HepG2 (cell line): ENCODE measurements around the gene CRAMP1. TPM values are rescaled to one million over a fixed set of nuclear protein-coding genes. Genes with fewer than 3 reads are reported as not detected.

Experiments used
- ATF2 ChIP-seq: sonication (generic); formaldehyde crosslinking; IDR thresholded peaks from 2 replicates; pipeline ENCODE4 v1.4.0; 2020; ENCODE audit warnings: missing genetic modification reagents
- BRF2 ChIP-seq: sonication (generic); formaldehyde crosslinking; IDR thresholded peaks from 2 replicates; pipeline ENCODE4 v1.8.1; 2022; ENCODE audit warnings: mild to moderate bottlenecking, missing genetic modification reagents
- CREM ChIP-seq, 2 experiments: sonication (generic) in 1 of 2; formaldehyde crosslinking in 1 of 2; IDR thresholded peaks; 2 replicates each; pipeline versions ENCODE4 v1.4.0 to v1.6.1; 2016 to 2020; ENCODE audit warnings: antibody characterized with exemption in 1 of 2, mild to moderate bottlenecking in 1 of 2, missing genetic modification reagents in 1 of 2
- DMAP1 ChIP-seq: IDR thresholded peaks from 2 replicates; pipeline ENCODE4 v1.6.1; 2016
- ELF3 ChIP-seq: IDR thresholded peaks from 2 replicates; pipeline ENCODE4 v1.6.1; 2016; ENCODE audit warnings: missing genetic modification reagents, missing compliant biosample characterization
- ERF ChIP-seq: IDR thresholded peaks from 2 replicates; pipeline ENCODE4 v1.6.1; 2018; ENCODE audit warnings: missing biosample characterization, missing genetic modification reagents
- FOXA1 ChIP-seq, 2 experiments: fragments of 450-650 bp in 1 of 2; sonication (generic) in 1 of 2; formaldehyde crosslinking in 1 of 2; IDR thresholded peaks; 2 replicates each; pipeline versions ENCODE4 v1.4.0 to v1.6.1; 2016 to 2020; ENCODE audit warnings: missing genetic modification reagents in 1 of 2
- GABPA ChIP-seq, 2 experiments: IDR thresholded peaks; 2 replicates each; pipeline ENCODE4 v1.6.1; 2011 to 2016; ENCODE audit warnings: low read depth in 2 of 2, low read length in 1 of 2, missing biosample characterization in 1 of 2, missing genetic modification characterization in 1 of 2
- IRF2 ChIP-seq: IDR thresholded peaks from 2 replicates; pipeline ENCODE4 v1.6.1; 2018; ENCODE audit warnings: missing genetic modification reagents, missing compliant biosample characterization
- KDM6A ChIP-seq: IDR thresholded peaks from 2 replicates; pipeline ENCODE4 v1.6.1; 2016; ENCODE audit warnings: low read depth
- KLF16 ChIP-seq, 2 experiments: sonication (generic) in 1 of 2; formaldehyde crosslinking in 1 of 2; IDR thresholded peaks; 2 replicates each; pipeline versions ENCODE4 v1.6.1 to v1.8.0; 2016 to 2023; ENCODE audit warnings: missing genetic modification reagents in 2 of 2, missing compliant biosample characterization in 1 of 2
- NCOA2 ChIP-seq: sonication (generic); formaldehyde crosslinking; IDR thresholded peaks from 2 replicates; pipeline ENCODE4 v1.8.0; 2022; ENCODE audit warnings: inconsistent platforms
- NR2F6 ChIP-seq, 2 experiments: IDR thresholded peaks; 2 replicates each; pipeline ENCODE4 v1.6.1; 2016; ENCODE audit warnings: antibody characterized with exemption in 1 of 2, mild to moderate bottlenecking in 1 of 2
- RAD51 ChIP-seq: fragments of 450-650 bp; IDR thresholded peaks from 2 replicates; pipeline ENCODE4 v1.6.1; 2016; ENCODE audit warnings: borderline replicate concordance
- RXRA ChIP-seq: sonication (generic); formaldehyde crosslinking; IDR thresholded peaks from 2 replicates; pipeline ENCODE4 v1.5.1; 2020; ENCODE audit warnings: missing genetic modification reagents
- RXRB ChIP-seq: IDR thresholded peaks from 2 replicates; pipeline ENCODE4 v1.6.1; 2016; ENCODE audit warnings: borderline replicate concordance, missing genetic modification reagents, missing compliant biosample characterization
- SNRNP70 ChIP-seq: fragments of 200-400 bp; formaldehyde crosslinking; IDR thresholded peaks from 2 replicates; pipeline ENCODE4 v1.6.1; 2017; ENCODE audit warnings: mild to moderate bottlenecking, low read depth, low read length, moderate library complexity
- TERF1 ChIP-seq: sonication (generic); formaldehyde crosslinking; IDR thresholded peaks from 2 replicates; pipeline ENCODE4 v1.8.0; 2022; ENCODE audit warnings: mild to moderate bottlenecking, missing genetic modification reagents, moderate library complexity
- ZBTB21 ChIP-seq: sonication (generic); formaldehyde crosslinking; IDR thresholded peaks from 2 replicates; pipeline ENCODE4 v1.4.0; 2020; ENCODE audit warnings: missing genetic modification reagents
- ZBTB38 ChIP-seq: sonication (generic); formaldehyde crosslinking; IDR thresholded peaks from 2 replicates; pipeline ENCODE4 v1.5.1; 2020; ENCODE audit warnings: mild to moderate bottlenecking, missing genetic modification reagents
- ZNF138 ChIP-seq: sonication (generic); formaldehyde crosslinking; IDR thresholded peaks from 2 replicates; pipeline ENCODE4 v1.5.0; 2020; ENCODE audit warnings: mild to moderate bottlenecking, low read depth, missing genetic modification reagents
- ZNF724P ChIP-seq: sonication (generic); formaldehyde crosslinking; IDR thresholded peaks from 2 replicates; pipeline ENCODE4 v1.8.0; 2022; ENCODE audit warnings: missing genetic modification reagents, borderline replicate concordance
- polyA plus RNA-seq, 8 experiments: library from polyadenylated mRNA; depleted of rRNA in 3 of 8; stranded (reverse) in 7 of 8; unstranded in 1 of 8; fragments of >200 nt; fragmentation: Illumina TruSeq in 4 of 8; extraction: Trizol in 4 of 8; gene quantifications; 2 replicates each; pipeline versions ENCODE4 v1.2.1 to v1.2.3, GENCODE V29; 2011 to 2016; ENCODE audit warnings: low read depth in 4 of 8, missing spikeins in 1 of 8, mixed read lengths in 1 of 8; ENCODE audit not compliant: insufficient read depth in 1 of 8
- total RNA-seq, 5 experiments: library from RNA; depleted of rRNA; stranded (reverse); fragments of >200 nt; fragmentation: Illumina TruSeq; extraction: Trizol; gene quantifications; 2 replicates each; pipeline ENCODE4 v1.2.3, GENCODE V29; 2016; ENCODE audit warnings: low read depth in 1 of 5
- TF ChIP-seq, protein P1 (sequence below): IDR thresholded peaks from 2 replicates; pipeline ENCODE4 v1.6.1; 2018; ENCODE audit warnings: missing genetic modification reagents, mild to moderate bottlenecking, missing compliant biosample characterization
- TF ChIP-seq, protein P2 (sequence below): sonication (generic); IDR thresholded peaks from 2 replicates; pipeline ENCODE4 v1.6.1; 2016; ENCODE audit warnings: low read depth, borderline replicate concordance

Gene CRAMP1
- total and polyA plus RNA-seq, 2 of the 13 experiments (the other 11 are each of a cell fraction or from before 2014, with no cell fraction given) = 6.8 to 9.7 TPM

DNA sequence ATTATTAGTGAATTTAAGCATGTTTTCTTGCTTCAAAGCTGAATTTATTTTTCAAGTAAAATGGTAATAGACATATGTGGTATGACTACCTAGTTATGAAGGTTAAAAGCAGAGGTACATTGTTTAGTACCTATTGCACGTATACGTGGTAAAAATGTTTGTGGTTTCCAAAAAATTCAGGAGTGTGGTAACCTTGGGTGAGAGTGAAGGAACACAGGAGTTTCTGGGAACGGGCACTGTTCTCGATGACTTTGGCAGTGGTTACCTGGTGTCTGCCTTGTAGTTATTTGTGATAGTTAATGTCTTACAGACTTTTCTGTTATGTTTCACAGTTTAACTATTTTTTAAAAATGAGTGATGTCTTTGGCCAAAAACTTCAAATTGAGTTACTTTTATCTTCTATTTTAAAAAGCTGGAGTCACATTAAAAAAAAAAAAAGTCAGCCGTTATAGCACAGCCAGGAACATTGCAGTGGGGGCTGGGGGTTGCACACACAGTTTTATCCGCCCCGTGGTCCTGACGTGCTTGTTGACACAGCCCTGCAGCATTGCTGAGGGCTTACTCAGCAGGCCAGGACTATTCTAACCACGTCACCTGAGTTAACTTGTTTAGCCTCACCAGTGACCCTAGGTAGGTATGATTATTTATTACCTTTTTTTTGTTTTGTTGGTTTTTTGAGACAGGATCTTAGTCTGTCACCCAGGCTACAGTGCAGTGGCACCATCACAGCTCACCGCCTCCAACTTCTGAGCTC lies 76.8 kb downstream of the CRAMP1 start (continued):
- TF ChIP-seq KLF16 (CRISPR knock-in tag; IDR thresholded peaks at IDR 0.05) (peak in 1 of 2 experiments; percentile 30; a peak in 1 of 4 replicates), SNRNP70 (no peak), ZBTB21 (peak; percentile 49), NCOA2 (CRISPR knock-in tag) (peak; percentile 33; the same call in 1 of the 2 replicates), ERF (CRISPR knock-in tag) (0 out of 2 replicates have a peak, but pooled peaks have one; percentile 22), RXRB (peak; percentile 62; the same call in 1 of the 2 replicates), IRF2 (peak; percentile 54; the same call in 1 of the 2 replicates), ZNF724P (no peak), KDM6A (CRISPR knock-in tag) (no peak), ATF2 (CRISPR knock-in tag) (no peak), RAD51 (no peak), CREM (IDR thresholded peaks at IDR 0.05) (peak; percentile 65; the same call in 1 of the 2 replicates), CREM (CRISPR knock-in tag; IDR thresholded peaks at IDR 0.05) (no peak), TERF1 (CRISPR knock-in tag) (no peak), NR2F6 (IDR thresholded peaks at IDR 0.05) (0 out of 2 replicates have a peak, but pooled peaks have one; percentile 25), NR2F6 (CRISPR knock-in tag; IDR thresholded peaks at IDR 0.05) (no peak), ZNF138 (no peak), FOXA1 (IDR thresholded peaks at IDR 0.05) (peak; percentile 48; the same call in 1 of the 2 replicates), FOXA1 (CRISPR knock-in tag; IDR thresholded peaks at IDR 0.05) (peak; percentile 97), GABPA (IDR thresholded peaks at IDR 0.05; ENCODE audit: low read depth, low read length) (no peak), GABPA (CRISPR knock-in tag; IDR thresholded peaks at IDR 0.05; ENCODE audit: low read depth) (peak; percentile 44; the same call in 1 of the 2 replicates), ZBTB38 (peak; percentile 96), RXRA (peak; percentile 45; the same call in 1 of the 2 replicates), BRF2 (CRISPR knock-in tag) (no peak), ELF3 (no peak), DMAP1 (CRISPR knock-in tag) (0 out of 2 replicates have a peak, but pooled peaks have one; percentile 27)
- TF ChIP-seq, protein P1, sequence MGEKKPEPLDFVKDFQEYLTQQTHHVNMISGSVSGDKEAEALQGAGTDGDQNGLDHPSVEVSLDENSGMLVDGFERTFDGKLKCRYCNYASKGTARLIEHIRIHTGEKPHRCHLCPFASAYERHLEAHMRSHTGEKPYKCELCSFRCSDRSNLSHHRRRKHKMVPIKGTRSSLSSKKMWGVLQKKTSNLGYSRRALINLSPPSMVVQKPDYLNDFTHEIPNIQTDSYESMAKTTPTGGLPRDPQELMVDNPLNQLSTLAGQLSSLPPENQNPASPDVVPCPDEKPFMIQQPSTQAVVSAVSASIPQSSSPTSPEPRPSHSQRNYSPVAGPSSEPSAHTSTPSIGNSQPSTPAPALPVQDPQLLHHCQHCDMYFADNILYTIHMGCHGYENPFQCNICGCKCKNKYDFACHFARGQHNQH (CRISPR knock-in tag) = 0 out of 2 replicates have a peak, but pooled peaks have one; percentile 38
- TF ChIP-seq, protein P2, sequence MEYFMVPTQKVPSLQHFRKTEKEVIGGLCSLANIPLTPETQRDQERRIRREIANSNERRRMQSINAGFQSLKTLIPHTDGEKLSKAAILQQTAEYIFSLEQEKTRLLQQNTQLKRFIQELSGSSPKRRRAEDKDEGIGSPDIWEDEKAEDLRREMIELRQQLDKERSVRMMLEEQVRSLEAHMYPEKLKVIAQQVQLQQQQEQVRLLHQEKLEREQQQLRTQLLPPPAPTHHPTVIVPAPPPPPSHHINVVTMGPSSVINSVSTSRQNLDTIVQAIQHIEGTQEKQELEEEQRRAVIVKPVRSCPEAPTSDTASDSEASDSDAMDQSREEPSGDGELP = peak; percentile 42; the same call in 1 of the 2 replicates
